Effector CD4-positive, alpha-beta T cell (primary cell): ENCODE results near the gene ERCC6L.
"Not testable (repeated sequence)": the region's sequence is repeated elsewhere in the genome, so short reads cannot be mapped to it uniquely, and the experiment has no call there.

Experiments
- DNase-seq: peaks from one replicate; pipeline ENCODE4 v3.0.0-alpha.2; 2020

ERCC6L gene

DNA sequence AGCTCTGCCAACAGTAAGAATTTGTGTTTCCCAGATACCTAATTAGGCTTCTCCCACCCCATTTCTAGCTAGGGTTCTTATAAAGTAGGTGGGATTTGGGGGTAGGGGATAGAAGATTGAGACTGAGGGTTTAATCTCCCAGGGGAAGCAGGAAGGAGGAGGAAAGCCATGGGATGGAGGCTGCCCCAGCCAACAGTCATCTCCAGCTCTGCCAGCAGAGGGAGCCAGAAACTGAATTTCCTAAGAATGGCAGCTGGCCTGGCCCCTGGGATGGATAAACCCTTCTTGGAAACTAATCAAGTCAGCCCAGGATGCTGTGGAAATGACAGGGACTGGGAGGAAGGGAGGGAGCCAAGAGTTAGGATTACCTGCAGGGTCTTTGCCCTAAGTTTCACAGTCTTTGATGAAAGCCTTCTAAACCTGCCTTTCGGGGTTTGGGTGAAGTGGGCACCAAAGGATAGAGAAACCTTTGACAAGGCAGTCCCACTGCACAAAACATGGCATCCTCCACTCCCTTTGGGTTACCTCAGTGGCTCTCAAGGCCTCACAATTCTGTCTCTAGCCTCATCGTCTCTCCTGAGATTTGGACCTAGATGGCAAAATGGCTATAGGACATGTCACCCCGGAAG lies 6.7 kb upstream of the ERCC6L start:
- DNase-seq, result peak; percentile 28

DNA sequence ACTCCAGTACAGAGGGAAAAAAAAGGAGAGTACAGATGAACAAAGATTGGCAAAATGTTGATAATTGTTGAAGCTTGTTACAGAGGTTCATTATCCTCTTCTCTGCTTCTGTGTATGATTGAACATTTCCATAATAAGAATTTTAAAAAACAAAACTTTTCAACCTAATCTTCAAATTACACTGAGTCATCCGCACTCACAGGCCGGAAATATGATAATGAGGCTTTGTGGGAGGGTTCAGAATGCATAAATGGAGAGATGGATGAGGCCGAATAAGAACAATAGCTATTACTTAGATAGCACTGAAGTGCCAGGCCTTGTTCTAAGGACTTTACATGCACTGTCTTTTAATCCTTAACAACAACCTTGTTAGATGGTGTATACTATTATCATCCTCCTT lies 4.6 kb upstream of the ERCC6L start:
- no peak for DNase-seq

DNA sequence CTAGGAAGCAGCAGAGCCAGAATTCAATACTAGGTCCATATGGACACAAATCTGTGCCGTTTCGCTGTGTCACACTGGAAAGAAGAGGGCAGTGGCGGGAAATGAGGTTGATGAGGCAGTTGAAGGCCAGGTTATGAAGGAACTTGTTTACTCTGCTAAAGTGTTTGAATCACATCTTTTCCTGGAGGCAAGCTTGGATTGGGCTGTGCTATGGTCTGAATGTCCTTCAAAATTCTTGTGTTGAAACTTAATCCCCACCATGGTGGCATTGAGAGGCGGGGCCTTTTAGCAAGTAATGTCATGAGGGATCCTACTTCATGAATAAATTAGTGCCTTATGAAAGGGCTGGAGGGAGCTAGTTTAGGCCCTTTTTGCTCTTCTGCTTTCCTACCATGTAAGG lies 2.1 kb upstream of the ERCC6L start:
- no peak for DNase-seq

DNA sequence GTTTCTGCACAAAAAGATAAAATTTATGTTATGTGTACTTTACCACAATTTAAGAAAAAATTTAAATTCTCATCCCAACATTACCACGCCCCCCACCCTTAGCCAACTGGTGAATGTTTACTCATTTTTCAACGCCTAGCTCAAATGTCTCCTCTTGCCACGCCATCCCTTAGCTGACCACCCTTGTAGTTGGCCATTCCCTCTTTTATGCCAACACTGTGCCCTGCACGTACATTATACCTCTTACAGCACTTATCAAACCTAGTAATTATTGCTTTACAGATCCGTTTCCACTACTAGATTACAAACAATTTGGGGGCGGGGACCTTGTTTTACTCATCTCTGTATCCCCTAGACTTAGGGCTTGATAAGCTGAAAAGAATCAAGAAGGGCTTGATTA lies 644 bp downstream of the ERCC6L start:
- no peak for DNase-seq

DNA sequence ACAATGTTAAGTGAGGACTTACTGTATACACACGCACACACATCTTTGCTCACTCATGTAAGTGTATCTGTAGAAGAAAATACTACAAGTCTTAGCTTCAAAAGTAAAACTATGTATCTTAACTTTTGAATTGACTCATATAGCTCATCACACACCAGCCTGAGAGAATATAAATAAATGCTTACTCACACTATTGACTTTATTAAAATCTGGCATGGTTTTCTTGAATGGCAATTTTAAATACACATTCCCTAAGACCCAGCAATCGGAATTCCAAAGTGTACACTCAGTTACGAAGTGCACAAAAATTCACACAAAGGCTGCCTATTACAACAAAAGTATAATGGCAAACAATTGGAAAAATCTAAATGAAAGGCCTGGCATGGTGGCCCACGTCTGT lies 2.0 kb downstream of the ERCC6L start:
- no peak for DNase-seq

DNA sequence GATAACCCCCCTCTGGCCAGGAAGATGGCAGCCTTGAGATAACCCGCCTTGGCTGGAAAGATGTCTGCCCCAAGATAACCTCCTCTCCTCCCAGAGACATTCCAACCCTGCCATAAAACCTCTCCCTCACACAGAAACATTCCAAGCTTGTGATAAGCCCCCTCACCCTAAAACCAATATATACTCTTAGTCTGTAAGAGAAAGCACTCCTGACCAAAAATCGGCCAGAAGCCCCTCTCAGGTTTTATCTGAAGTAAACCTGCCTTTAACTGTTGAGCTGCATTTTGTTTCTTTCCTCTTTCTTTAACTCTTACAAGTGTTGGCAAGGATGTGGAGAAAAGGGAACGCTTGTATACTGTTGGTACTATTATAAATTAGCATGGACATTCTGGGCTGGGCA lies 8.5 kb downstream of the ERCC6L start:
- DNase-seq, result no peak

DNA sequence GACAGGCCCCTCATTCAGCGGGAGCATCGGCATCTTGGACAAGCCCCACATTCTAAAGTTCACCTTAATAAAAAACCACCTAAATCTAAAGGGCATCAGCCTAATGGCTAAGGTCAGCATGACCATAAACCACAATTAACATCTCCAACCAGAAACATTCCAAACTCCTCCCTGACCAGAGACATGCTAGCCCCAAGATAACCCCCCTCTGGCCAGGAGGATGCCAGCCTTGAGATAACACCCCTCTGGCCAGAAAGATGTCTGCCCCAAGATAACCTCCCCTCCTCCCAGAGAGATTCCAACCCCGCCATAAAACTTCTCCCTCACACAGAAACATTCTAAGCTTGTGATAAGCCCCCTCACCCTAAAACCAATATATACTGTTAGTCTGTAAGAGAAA lies 18.5 kb downstream of the ERCC6L start:
- DNase-seq, result not testable (repeated sequence)

DNA sequence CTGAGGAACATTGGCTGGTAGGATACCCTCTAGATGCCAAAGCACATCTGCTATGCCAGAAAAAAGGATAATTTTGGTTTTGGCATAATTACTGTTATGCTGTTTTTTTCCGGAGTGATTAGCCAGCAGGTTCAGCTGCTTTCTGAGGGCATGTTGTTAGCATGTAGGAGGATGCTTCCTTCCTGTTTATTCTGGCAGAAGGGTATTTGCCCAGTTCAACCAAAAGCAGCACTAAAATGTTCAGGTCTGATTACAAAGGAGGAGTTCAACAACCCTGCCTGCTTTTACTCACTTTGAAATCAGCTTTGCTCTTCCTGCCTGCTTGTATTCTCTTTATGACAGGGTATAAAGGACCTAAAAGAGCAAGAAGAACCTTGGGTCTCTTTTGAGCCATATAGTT lies 21.9 kb downstream of the ERCC6L start:
- DNase-seq, result no peak

DNA sequence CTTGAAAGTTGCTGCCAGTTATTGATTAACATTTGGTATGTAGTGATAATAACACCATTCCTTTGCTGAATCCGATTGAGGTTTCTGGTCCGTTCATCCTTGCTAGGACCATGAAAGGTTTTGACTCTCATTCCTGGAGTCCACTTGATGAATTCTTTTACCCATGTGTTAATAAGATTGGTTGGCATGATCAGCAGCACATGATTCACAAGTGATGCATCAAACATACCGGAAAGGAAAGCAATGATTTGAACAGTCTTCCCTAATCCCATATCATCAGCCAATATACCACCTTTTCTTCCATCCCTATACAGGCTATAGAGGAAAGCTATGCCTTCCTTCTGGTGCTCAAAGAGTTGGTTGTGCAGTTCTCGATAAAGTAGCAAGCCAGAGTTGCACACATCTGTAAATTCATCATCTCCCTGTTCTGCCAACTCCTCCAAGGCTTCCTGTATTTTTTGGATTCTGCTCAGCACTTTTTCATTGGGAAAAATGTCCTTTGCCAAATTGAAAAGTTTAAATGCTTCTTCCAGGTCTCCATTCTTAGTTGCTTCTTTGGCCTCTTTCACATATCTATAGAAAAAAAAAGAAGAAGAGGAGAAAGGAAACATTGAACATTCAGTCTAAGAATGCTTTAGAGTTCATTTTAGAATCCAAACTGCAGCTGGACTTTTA lies 30.6 kb downstream of the ERCC6L start:
- DNase-seq, result no peak

DNA sequence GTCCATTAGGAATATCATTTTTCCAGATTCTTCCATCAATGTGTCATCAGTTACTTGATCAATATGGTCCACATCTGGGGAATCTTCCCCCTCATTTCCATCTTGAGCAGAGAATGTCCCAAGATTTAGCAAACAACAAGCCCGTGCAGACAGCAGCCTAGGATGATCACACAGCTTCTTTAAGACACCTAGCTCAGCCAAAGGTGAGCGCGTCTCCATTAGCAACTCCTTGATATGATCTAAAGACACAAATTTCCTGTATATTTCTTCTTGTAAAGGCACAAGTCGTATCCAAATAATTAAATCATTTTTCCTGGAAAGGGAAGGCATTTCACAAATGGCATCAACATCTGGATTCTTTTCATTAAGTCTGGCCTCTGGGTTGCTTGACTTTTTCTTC lies 31.5 kb downstream of the ERCC6L start:
- no peak for DNase-seq

DNA sequence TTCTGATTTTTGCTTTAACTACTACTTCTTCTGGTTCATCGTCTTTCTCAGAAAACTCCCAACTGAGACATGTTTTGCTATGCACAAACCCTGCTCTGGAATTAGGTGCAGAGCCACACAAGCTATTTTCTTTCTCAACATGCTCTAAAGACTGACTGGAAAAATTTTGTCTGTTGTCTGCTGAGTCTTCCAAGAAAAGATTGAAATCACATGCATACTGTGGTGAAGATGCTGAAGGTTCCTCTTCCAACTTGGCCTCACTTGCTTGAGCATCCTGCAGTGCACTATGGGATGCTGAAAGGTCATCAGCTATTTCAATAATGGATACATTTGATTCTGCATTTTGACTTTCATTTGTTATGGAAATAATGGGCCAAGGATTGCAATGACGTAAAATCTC lies 33.1 kb downstream of the ERCC6L start:
- DNase-seq, result no peak

DNA sequence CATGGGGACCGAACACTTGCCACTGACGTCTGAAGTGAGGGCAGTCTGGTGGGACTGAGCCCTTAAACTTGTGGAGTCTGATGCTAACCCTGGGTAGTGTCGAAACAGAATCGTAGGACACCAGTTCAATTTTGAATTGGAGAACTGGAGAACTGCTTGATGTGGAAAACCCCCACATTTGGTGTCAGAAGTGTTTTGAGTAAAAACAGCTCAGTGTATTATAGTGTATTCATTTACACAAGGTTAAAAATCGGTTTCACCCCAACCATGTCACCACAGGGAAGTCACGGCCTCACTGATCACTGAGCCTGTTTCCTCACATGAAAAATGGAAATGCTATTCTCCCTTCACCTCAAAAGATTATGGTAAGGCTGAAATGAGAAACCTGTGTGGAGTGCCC lies 35.4 kb downstream of the ERCC6L start:
- DNase-seq, result no peak

DNA sequence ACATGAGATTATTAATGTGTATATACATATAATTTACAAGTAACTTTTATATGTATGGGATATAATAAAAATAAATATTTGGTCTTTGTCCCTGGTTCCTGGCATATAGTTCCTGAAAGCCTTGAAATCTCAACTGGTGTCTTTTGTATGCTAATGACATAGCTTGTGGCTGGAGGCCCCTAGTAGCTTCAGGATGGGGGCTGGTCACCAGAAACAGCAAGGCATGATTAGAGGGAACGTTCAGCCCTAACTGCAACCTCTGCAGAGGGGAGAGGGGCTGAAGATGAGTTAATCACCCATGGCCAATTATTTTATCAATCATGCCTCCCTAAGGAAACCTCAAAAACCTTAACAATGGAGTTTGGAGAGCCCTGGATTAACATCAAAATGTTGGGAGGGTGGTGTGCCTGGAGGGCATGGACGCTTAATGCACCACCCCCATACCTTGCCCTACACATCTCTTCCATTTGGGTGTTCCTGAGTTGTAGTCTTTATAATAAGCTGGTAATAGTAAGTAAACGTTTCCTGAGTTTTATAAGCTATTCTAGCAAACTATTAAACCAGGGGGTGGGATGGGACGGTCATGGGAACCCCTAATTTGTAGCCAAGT lies 35.9 kb downstream of the ERCC6L start:
- DNase-seq, result no peak

DNA sequence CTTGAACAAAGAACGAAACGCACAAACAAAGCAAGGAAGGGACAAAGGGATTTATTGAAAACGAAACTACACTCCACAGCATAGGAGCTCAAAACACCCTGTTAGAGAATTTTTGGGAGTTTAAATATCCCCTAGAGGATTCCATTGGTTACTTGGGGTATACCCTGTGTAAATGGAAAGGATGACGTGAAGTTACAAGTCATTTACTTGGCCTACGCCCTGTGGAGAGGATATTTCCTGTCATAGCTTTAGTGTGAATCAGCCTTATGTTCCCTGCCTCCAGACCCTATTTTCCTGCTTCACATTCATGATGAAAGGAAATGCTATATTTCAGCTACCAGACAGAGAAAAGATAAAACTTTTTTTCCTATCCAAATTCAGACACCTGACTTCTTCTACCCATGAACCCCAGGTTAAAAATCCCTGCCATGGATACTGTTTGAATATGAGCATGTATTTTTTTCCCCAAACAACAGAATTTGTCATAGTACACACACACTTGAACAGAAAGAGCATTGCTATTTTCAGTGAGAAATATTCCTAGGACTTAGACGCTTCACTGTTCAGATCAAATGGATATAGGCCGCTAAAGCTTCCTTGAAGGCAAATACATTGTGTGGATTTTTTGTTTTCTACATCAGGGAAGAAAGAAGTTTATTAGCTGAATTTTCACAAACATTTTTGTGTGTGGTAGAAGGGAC lies 36.8 kb downstream of the ERCC6L start:
- no peak for DNase-seq

DNA sequence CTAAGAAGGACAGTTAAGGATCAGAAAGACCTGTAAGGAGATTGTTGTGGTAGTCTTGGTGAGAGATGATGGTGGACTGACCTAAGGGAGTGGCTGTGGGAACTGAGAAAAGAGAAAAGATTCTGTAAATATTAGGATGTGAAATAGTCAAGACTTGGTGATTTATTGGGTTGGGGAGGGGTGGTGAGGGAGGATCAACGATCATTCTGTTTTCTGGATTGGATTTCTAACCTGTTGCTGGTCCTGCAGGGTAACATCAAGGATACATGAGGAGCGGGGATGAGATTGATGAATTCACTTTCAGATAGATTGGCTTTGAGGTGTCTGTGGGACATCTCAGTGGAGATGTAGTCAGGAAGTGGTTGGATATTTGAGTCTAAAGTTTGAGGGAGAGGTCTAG lies 55.9 kb downstream of the ERCC6L start:
- DNase-seq, result no peak

DNA sequence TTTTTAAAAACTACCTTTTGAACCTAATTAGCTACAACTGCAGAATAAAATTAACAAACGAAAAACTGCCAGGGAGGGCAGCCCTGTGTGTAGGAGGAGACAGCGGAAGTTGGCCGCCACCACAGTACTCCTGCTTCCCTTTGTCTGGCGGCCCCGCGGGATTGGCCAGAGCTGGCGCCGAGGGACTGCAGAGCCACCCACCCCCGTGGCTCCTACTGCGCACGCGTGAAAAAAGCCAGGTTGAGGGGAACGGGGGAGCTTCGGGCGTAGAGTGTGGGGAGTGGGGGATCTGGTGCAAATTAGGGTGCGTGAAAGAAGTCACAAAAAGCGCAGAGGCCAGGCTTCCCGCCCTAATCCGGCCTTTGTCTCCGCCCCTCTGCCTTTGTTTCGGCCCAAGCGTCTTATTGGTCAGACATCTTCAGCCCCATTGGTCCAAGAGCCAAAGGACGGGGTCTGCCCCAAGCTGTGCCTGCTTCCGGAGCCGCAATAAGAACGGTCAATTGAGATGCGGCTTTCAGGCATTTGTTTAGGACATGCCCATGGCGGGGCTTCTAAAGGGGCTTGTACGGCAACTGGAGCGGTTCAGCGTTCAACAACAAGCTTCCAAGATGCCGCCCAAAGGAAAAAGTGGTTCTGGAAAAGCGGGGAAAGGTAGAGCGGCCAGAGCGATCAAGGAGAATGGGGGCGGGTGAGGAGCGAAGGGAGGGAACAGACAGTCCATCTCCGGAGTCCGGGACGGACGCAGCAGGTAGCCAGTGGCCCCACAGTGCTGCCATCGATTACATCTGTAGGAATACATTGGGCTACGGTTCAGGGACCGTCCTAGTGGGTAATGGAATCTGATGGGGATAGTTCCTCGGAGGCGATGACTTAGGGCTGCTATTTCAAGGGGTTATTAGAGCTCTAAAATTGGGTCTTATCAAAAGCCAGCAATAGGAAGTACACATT lies 57.4 kb downstream of the ERCC6L start, which contains the start of gene PIN4:
Gene PIN4 (plus strand): TSS at position 580 of the 948 bp plus-strand sequence. CDS start 29 bp downstream, at position 609.
- peak; percentile 73 for DNase-seq

DNA sequence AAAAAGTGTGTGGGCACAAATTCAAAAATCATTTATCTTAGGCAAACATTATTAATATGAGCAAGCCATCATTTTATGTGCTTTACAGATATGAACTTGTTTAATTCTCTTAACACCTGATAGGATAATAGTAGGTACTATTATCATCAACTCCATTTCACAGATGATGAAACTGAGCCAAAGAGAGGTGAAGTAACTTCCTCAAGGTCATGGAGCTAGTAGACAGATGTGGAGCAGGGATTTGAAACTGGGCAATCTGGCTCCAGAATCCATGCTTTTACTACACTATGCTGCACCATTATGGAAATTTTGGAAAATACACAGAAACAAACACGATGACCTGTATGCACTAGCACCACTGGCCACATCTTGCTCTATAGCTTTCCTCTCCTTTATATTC lies 58.3 kb downstream of the ERCC6L start:
- DNase-seq, result no peak

DNA sequence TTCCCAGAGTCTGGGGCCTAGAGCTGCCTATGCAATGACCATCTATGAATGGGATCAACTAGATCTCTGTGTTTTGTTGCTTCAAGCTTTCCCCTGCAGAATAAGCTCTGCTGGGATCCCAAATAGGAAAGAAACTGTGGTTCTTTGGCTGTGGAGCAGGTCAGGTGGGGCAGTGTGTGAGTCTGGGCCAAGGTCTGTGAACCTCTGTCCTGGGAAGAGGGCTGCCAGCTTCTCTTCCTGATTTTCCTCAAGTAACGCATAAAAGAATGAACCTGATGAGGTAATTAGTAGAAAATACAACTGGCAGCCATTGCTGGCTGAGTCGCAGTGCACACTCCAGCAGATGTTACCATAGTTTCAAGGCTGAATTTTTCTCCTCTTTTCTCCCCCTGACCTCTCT lies 61.8 kb downstream of the ERCC6L start:
- DNase-seq, result no peak

DNA sequence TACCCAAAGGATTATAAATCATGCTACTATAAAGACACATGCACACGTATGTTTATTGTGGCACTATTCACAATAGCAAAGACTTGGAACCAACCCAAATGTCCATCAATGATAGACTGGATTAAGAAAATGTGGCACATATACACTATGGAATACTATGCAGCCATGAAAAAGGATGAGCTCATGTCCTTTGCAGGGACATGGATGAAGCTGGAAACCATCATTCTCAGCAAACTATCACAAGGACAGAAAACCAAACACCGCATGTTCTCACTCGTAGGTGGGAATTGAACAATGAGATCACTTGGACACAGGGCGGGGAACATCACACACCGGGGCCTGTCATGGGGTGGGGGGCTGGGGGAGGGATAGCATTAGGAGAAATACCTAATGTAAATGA lies 62.5 kb downstream of the ERCC6L start:
- DNase-seq, result not testable (repeated sequence)

DNA sequence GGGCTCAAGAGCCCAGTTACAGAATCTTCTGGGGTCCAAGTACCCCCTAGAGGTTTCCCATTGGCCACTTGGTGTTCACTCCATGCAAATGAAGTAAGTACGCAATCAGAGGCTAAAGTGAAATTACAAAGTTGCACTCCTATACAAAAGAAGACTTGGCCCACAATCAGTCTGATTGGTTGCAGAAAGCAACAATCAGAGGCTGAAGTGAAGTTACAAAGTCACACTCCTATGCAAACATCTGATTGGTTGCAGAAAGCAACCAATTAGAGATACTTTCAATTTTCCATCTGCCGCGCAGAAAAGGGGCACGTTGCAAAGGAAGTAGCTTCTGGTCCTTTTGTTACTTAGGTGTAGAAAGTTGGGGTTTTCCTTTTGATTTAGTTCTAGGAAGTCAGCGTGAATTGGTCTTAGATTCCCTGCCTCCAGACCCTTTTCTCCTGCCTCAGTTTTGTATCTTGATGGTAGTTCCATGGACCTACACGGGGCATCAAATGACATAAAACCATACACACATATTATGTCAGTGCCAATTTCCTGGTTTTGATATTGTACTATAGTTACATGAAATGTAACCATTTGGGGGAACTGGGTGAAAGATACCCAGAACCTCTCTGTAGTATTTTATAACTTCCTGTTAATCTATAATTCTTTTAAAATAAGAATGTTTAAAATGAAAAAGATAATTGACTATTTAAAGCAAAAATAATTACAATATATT lies 69.7 kb downstream of the ERCC6L start:
- DNase-seq, result peak; percentile 5

DNA sequence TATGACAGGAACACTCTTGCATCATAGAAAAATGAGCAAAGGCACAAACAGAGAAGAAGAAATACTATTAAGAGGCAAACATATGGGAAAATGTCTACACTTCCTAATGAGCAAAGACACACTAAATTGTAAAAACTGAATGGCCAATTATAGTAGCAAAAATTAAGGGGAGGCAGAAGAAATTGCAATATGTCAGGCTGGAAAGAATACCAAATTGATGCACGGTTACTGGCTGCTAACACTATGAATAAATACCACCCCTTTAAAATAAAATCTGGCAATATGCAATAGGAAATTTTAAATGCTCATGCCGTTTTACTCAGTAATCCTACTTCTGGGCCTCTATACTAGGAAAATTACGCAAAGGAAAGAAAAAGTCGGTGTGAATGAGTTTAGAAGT lies 73.3 kb downstream of the ERCC6L start:
- no peak for DNase-seq

DNA sequence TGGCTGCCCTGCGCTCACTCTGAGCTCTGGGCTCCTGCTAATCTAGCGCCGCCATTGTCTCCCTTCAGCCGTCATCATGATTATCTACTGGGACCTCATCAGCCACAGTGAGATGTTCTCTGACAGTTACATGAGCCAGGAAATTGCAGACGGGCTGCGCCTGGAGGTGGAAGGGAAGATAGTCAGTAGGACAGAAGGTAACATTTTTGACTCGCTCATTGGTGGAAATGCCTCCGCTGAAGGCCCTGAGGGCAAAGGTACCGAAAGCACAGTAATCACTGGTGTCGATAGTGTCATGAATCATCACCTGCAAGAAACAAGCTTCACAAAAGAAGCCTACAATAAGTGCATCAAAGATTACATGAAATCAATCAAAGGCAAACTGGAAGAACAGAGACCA lies 79.1 kb downstream of the ERCC6L start:
- DNase-seq, result no peak
